DMS153 treated with DMSO at 0.1 percent for 48 hours (cell line): ENCODE results near the gene CCDC194.

Source experiments
- DNase-seq: peaks from one replicate; lab custom pipeline; 2025; ENCODE audit not compliant: unreplicated experiment; lab: John Stamatoyannopoulos, UW

The CCDC194 gene

GRCh38 chr19:17393914-17394313, at the start of gene CCDC194:
Gene CCDC194, minus strand, starts transcription at chr19:17394196. Its CDS starts 38 bp downstream, at chr19:17394158.
- DNase-seq: no peak

- DNase-seq: no peak
Measured at GRCh38 chr19:17441241-17442021, 47.4 kb upstream of the CCDC194 start.

- no peak for DNase-seq
Measured at GRCh38 chr19:17436874-17437267, 42.9 kb upstream of the CCDC194 start.

- no peak for DNase-seq
Measured at GRCh38 chr19:17436094-17436873, 42.3 kb upstream of the CCDC194 start.

- no peak for DNase-seq
Measured at GRCh38 chr19:17435218-17435617, 41.2 kb upstream of the CCDC194 start.

GRCh38 chr19:17431417-17431816, 37.4 kb upstream of the CCDC194 start:
- DNase-seq: no peak

GRCh38 chr19:17429641-17430113, 35.7 kb upstream of the CCDC194 start:
- no peak for DNase-seq

GRCh38 chr19:17424743-17425365, 30.9 kb upstream of the CCDC194 start:
- DNase-seq: no peak

GRCh38 chr19:17423429-17424208, 29.6 kb upstream of the CCDC194 start:
- no peak for DNase-seq

- DNase-seq: no peak
Measured at GRCh38 chr19:17421942-17422341, 27.9 kb upstream of the CCDC194 start.

- DNase-seq: no peak
Measured at GRCh38 chr19:17420475-17420924, 26.5 kb upstream of the CCDC194 start.

GRCh38 chr19:17419621-17420474, 25.9 kb upstream of the CCDC194 start, which contains the start of gene MVB12A:
Gene MVB12A, plus strand, starts transcription at chr19:17420047. Its CDS starts 89 bp downstream, at chr19:17420136.
- peak; percentile 91 for DNase-seq

- DNase-seq: no peak
Measured at GRCh38 chr19:17419154-17419620, 25.2 kb upstream of the CCDC194 start.

GRCh38 chr19:17418710-17419109, 24.7 kb upstream of the CCDC194 start:
- DNase-seq: no peak

GRCh38 chr19:17415121-17415520, 21.1 kb upstream of the CCDC194 start:
- no peak for DNase-seq

- no peak for DNase-seq
Measured at GRCh38 chr19:17414097-17414496, 20.1 kb upstream of the CCDC194 start.

- no peak for DNase-seq
Measured at GRCh38 chr19:17411801-17412200, 17.8 kb upstream of the CCDC194 start.

- DNase-seq: no peak
Measured at GRCh38 chr19:17409990-17410389, 16.0 kb upstream of the CCDC194 start.

GRCh38 chr19:17406887-17407196, 12.8 kb upstream of the CCDC194 start:
- no peak for DNase-seq
